GM21423 (cell line): ENCODE measurements around the gene ADAM12.

ENCODE experiments used
- ATAC-seq: cut with Tn5 transposase; IDR thresholded peaks from one replicate; pipeline ENCODE4 v1.9.1; 2021; ENCODE audit warnings: mild to moderate bottlenecking, moderate library complexity; ENCODE audit not compliant: unreplicated experiment

Gene ADAM12

DNA sequence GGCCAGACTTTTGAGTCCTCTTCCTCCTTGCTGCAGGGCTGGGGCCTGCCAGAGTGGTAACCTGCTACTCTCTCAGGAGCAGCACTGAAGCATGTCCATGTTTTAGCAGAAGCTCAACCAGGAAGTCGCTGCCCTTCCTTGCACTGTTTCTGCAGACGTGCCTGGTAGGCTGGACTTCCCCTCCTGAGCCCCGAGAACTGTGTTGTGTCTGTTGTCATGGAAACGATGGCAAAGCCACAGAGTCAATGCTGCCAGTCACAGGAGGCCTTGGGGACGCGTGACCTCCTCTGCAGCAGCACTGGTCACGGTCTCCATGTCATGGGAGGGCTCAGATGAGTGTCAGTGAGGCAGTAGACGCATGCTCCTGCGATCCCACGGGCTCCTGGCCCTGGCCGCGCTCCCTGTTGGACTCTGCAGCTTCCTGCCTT, 346.5 kb downstream of the ADAM12 start:
- ATAC-seq, result peak; percentile 99

DNA sequence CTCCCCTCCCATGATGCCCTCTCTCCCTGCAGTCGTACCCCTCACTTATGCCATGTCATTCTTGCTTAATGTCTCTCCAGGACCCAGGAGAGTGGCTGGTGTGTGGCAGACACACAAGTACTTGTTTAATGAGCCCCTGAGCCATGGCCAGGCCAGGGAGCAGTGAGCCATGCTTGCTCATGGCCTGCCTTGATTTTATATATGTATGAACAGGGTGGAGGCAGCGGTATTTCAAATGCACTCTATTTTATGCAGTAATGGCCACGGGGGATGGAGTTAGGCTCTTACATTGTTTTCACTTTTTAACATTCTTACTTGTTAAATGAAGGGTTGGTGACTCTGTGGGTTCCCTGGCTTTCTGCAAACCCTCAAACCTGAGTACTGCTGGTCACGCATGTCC, 347.2 kb downstream of the ADAM12 start:
- no peak for ATAC-seq

- ATAC-seq, result no peak
Observed at GRCh38 chr10:126037946-126038345, 350.3 kb downstream of the ADAM12 start.

- ATAC-seq, result no peak
Observed at GRCh38 chr10:126036515-126036914, 351.8 kb downstream of the ADAM12 start.

GRCh38 chr10:126034586-126034985, 353.7 kb downstream of the ADAM12 start:
- ATAC-seq, result no peak

DNA sequence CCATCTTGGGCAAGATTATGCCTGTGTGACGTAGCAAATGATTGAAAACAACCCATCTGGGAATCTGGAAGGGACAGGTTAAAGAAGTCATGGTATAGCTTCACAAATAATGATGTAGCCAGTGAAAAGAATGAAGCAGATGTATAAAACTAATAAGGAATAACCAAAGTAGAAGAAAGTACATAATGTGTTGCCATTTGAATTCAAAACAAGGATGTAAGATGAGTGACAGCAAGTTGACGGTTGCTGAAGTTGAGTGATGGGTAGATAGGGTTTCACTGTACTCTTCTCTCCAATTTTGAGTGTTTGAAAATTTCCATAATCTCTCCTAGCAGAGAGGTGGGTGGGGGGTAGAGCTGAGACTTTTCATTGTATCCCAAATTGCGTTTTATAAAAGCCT, 358.3 kb downstream of the ADAM12 start:
- ATAC-seq, result no peak

DNA sequence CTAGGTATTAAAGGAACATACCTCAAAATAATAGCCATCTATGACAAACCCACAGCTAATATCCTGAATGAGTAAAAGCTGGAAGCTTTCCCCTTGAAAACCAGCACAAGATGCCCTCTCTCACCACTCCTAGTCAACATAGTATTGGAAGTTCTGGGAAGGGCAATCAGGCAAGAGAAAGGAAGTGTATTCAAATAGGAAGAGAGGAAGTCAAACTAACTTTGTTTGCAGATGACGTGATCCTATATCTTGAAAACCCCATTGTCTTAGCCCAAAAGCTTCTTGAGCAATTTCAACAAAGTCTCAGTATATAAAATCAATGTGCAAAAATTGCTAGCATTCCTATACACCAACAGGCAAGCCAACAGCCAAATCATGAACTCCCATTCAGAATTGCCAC, 360.6 kb downstream of the ADAM12 start:
- no peak for ATAC-seq

DNA sequence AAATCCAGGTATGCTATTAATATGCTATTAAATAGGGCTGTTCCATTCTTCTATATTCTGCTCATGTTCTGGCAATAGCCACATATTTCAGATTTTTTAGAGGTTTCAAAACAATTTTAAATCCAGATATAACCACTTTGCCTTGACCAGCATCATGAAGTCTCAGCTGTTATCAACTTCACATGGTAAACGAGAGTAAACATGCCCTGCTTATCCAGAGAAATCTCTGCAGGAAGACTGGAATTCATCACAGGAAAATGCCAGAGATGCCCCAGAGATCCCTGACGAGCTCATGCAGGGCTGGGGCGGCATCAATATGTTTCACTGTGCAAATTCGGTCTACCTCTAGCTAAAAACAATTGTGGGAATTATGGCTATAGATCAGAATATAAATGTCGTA, 365.4 kb downstream of the ADAM12 start:
- ATAC-seq, result no peak

DNA sequence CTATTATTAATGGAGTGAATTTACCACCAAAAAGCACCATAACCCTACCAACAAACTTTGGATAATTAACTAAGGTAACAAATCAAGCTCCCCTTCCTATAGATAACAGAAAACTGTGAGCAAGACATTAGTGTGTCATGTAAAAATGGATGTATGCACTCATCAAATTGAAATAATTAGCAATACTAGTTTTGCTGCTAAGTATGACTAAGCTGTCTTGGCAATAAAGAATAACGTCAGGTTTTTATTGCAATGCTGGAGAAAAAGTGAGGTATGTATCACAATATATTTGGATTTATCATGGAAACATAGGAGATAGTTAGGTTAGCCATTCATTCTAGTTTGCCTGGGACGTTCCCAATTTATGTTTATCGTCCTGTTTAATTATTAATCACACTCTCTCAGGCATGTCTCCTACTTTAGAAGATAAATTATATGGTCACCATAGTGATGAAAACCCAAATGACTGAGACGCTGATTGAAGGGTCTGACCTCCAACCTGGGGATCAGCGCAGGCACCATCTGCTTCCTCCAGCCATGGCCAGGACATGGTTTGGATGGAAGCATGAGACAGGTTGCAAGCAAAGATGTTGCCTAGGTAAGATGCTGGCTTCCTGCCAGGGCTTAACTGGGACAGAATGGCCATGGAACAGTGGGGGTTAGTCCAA, 366.3 kb downstream of the ADAM12 start:
- ATAC-seq, result no peak

- ATAC-seq, result no peak
Observed at GRCh38 chr10:126017961-126018560, 370.2 kb downstream of the ADAM12 start.

GRCh38 chr10:126016882-126017281, 371.4 kb downstream of the ADAM12 start:
- ATAC-seq, result no peak

GRCh38 chr10:126016156-126016805, 372.0 kb downstream of the ADAM12 start:
- ATAC-seq, result no peak

GRCh38 chr10:126015413-126015812, 372.9 kb downstream of the ADAM12 start:
- ATAC-seq, result no peak

GRCh38 chr10:126014309-126014708, 374.0 kb downstream of the ADAM12 start:
- ATAC-seq, result no peak

- ATAC-seq, result no peak
Observed at GRCh38 chr10:126013489-126014281, 374.6 kb downstream of the ADAM12 start.

DNA sequence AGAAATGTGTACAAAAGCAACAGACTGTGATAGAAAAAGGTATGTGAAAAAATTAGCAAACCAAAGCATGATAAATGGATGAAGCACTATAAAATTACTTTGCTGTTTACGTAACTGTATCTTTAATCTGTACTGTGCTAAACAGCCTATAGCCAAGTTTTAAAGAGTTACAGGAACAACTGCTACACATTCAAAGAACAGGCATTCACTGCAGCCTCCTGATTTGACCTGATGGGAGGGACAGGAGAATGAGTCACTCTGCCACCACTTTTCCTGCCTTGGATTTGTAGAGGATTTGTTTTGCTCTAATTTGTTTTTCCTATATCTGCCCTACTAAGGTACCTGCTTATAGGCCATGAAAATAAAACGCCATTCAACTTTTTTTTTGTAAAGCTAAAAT, 375.8 kb downstream of the ADAM12 start:
- no peak for ATAC-seq

DNA sequence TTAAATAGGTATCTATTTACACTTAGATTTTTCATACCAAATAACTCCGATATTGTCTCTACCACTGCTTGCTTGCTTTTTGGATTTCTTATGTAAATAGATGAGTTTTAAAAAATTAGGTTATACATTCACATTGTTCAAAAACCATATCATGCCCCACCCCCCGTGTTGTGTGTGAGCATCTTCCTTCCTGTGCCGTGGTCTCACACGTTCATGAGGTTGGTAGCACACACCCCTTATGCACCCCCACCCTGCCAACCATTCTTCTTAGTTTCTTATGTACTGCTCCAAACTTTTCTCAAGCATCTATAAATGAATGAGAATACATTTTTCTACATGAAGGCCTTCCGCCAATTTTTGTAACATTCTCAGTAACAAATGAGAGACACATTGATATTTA, 376.3 kb downstream of the ADAM12 start:
- no peak for ATAC-seq

DNA sequence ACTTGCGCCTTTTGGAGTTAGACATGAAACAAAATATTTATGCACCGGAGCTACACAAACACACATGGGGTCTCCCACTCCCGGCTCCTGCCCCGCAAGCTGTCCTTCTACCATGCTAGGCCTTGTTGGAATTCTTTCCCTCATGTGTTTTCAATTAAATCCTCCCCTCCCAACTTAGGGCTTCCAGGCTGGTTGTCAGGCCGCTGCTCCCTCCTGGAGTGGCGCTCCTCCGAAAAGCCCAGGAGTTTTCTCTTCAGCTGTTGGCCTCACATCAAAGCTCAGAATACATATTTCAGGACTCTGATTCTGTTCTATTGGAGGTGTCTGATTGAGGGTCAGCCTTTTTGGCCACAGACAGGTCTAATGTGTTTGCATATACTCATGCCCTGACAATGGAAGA, 378.6 kb downstream of the ADAM12 start:
- no peak for ATAC-seq

DNA sequence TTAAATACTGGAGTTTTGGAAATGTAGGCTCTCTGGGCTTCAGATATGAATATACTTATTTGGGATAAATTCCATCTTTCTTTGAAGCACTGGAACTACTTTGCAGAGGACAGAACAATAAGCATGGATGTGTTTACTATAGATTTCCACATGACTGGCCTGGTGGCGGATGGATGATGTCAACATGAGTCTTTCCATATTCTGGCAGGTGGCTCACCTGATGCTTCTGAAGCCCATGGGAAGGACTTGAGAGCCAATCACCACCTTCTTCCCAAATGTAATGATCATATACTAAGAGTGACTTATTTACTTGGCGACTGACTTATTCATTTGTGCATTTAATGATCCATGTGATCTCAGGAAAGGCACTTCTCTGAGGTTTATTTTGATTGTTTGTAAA, 381.4 kb downstream of the ADAM12 start:
- ATAC-seq, result no peak

DNA sequence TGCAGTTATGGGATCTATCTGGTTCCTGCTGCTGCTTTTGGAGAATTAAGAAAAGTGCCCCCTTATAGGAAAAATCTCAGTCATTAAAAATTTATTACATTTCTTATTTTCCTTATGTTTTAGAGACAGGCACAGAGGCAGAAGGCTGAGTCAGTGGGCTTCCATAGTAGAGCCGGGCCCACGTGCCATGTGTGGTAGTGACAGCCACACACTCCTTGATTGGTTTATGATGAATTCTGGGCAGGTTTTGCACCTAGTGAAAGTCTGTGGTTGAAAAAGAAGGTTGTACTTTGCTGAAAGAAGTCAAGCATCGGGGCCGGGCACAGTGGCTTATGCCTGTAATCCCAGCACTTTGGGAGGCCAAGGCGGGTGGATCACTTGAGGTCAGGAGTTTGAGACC, 382.0 kb downstream of the ADAM12 start:
- ATAC-seq, result no peak

DNA sequence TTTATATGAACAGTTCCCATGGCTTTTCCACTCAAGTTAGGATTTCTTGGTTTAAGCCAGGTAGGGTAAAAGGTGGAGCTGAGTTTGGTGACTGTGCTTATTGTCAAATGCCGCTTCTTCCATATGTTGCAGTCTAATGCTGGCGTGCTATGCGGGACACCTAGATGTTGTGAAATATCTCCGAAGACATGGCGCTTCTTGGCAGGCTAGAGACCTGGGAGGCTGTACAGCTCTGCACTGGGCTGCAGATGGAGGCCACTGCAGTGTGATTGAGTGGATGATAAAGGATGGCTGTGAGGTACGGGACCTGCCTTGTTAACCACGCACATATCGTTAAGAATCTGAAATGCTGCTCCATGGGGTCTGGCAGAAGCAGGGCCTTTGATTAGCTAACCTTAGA, 383.5 kb downstream of the ADAM12 start:
- ATAC-seq, result no peak

DNA sequence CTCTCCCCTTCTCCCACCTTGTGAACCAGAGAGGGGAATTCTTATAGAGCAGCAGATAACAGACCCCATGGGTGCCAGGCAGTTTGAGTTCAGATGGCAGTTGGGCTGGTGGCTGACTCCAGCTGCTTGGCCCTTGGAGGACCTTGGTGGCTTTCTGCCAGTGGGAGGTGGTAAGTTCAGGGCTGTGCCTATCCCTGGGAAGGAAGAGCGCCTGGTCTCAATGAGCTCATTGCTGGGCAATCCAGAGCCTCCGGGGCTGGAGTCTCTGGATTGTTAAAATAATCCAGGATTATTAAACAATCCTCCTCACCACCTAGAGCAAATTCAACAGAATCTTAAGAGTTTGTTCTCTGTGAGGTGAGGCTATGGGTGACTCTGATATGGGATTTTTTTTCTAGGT, 386.7 kb downstream of the ADAM12 start:
- no peak for ATAC-seq
